SK-N-SH (cell line): ENCODE measurements around the gene EWSR1. TPM values are rescaled to one million over a fixed set of nuclear protein-coding genes. Genes with fewer than 3 reads are reported as not detected.
A peak's percentile ranks its signal among the peaks of the same experiment; 100 is the strongest.

Experiments used
- CTCF ChIA-PET: fragments of 300-600, 350-600 bp; formaldehyde crosslinking; extraction: SDS; loops from one replicate; lab custom pipeline; 2021; lab: Yijun Ruan, JAX
- POLR2A ChIA-PET: fragments of 350-600 bp; sonication (Branson Sonifier 250); formaldehyde crosslinking; extraction: SDS; loops from one replicate; lab custom pipeline; 2020; ENCODE audit warnings: antibody characterized with exemption, inconsistent platforms; lab: Yijun Ruan, JAX
- DNase-seq: peaks from one replicate; pipeline ENCODE4 v3.0.0; 2012
- H2AFZ ChIP-seq: fragments of 200-600 bp; sonication (generic); 2 replicates; pipeline ENCODE4 v1.8.1; 2016; ENCODE audit warnings: antibody characterized with exemption, mild to moderate bottlenecking, low read depth
- H3F3A ChIP-seq: fragments of 200-600 bp; sonication (generic); replicated peaks from 2 replicates; pipeline ENCODE3; 2016; ENCODE audit warnings: antibody characterized with exemption, mild to moderate bottlenecking; ENCODE audit not compliant: insufficient read depth
- H3K27ac ChIP-seq, 2 experiments: fragments of 200-500 bp in 1 of 2; fragments of 200-600 bp in 1 of 2; sonication (Bioruptor generic) in 1 of 2; sonication (generic), shearing (Covaris generic) in 1 of 2; 2 replicates each; pipeline versions ENCODE4 v1.5.1 to v1.6.1; 2014 to 2016; ENCODE audit warnings: low read depth in 2 of 2, inconsistent platforms in 1 of 2, low read length in 1 of 2, mild to moderate bottlenecking in 1 of 2, mixed read lengths in 1 of 2
- H3K27me3 ChIP-seq: fragments of 200-600 bp; sonication (generic), shearing (Covaris generic); 2 replicates; pipeline ENCODE4 v1.6.1; 2016; ENCODE audit warnings: mixed run types; ENCODE audit not compliant: insufficient read depth
- H3K36me3 ChIP-seq, 2 experiments: fragments of 200-500 bp in 1 of 2; fragments of 200-600 bp in 1 of 2; sonication (Bioruptor generic) in 1 of 2; sonication (generic) in 1 of 2; replicated peaks in 1 of 2; 2 replicates each; pipeline versions ENCODE3 to v1.5.1; 2014 to 2016; ENCODE audit warnings: low read length in 1 of 2, mild to moderate bottlenecking in 1 of 2; ENCODE audit not compliant: insufficient read depth in 2 of 2, control insufficient read depth in 1 of 2
- H3K4me1 ChIP-seq, 2 experiments: fragments of 200-500 bp in 1 of 2; fragments of 200-600 bp in 1 of 2; sonication (Bioruptor generic) in 1 of 2; sonication (generic), shearing (Covaris generic) in 1 of 2; 2 replicates each; pipeline versions ENCODE4 v1.5.1 to v1.6.1; 2014 to 2016; ENCODE audit warnings: low read depth in 1 of 2, low read length in 1 of 2, mixed run types in 1 of 2; ENCODE audit not compliant: insufficient read depth in 2 of 2, control insufficient read depth in 1 of 2
- H3K4me2 ChIP-seq: fragments of 200-600 bp; sonication (generic), shearing (Covaris generic); 2 replicates; pipeline ENCODE4 v1.6.1; 2017; ENCODE audit warnings: mixed run types
- H3K4me3 ChIP-seq, 2 experiments: fragments of 200-500 bp in 1 of 2; fragments of 200-600 bp in 1 of 2; sonication (Bioruptor generic) in 1 of 2; sonication (generic), shearing (Covaris generic) in 1 of 2; 2 replicates each; pipeline versions ENCODE4 v1.5.1 to v1.8.1; 2014 to 2016; ENCODE audit warnings: low read depth in 2 of 2, inconsistent platforms in 1 of 2, low read length in 1 of 2, mild to moderate bottlenecking in 1 of 2, mixed read lengths in 1 of 2, moderate library complexity in 1 of 2
- H3K79me2 ChIP-seq: fragments of 200-600 bp; sonication (generic); 2 replicates; pipeline ENCODE4 v1.8.1; 2017; ENCODE audit warnings: mild to moderate bottlenecking; ENCODE audit not compliant: insufficient read depth
- H3K9ac ChIP-seq: fragments of 200-600 bp; sonication (generic); 2 replicates; pipeline ENCODE4 v1.6.1; 2017; ENCODE audit warnings: mixed run types
- H3K9me2 ChIP-seq: fragments of 200-600 bp; sonication (generic); 2 replicates; pipeline ENCODE4 v1.6.1; 2017; ENCODE audit warnings: mixed run types
- H3K9me3 ChIP-seq: fragments of 200-600 bp; sonication (generic); 2 replicates; pipeline ENCODE4 v1.6.1; 2017; ENCODE audit warnings: mixed run types, mild to moderate bottlenecking, moderate library complexity
- H4K20me1 ChIP-seq: fragments of 200-600 bp; sonication (generic); 2 replicates; pipeline ENCODE4 v1.6.1; 2017; ENCODE audit warnings: mild to moderate bottlenecking, mixed run types; ENCODE audit not compliant: insufficient read depth
- FOSL2 ChIP-seq: IDR thresholded peaks from 2 replicates; pipeline ENCODE4 v1.4.0; 2012; ENCODE audit warnings: low read depth, mild to moderate bottlenecking, moderate library complexity, borderline replicate concordance
- FOXJ3 ChIP-seq: sonication (generic); formaldehyde crosslinking; IDR thresholded peaks from 2 replicates; pipeline ENCODE4 v1.5.1; 2020; ENCODE audit warnings: mild to moderate bottlenecking, missing genetic modification reagents
- MEF2A ChIP-seq: IDR thresholded peaks from 2 replicates; pipeline ENCODE4 v1.4.0; 2012; ENCODE audit warnings: low read depth, borderline replicate concordance
- RAD21 ChIP-seq: IDR thresholded peaks from 2 replicates; pipeline ENCODE4 v1.6.1; 2012; ENCODE audit warnings: mild to moderate bottlenecking, low read length
- RCOR1 ChIP-seq: fragments of 150-350 bp; IDR thresholded peaks from 2 replicates; pipeline ENCODE4 v1.6.1; 2017; ENCODE audit warnings: antibody characterized with exemption, low read length
- RFX5 ChIP-seq: IDR thresholded peaks from 2 replicates; pipeline ENCODE4 v1.6.1; 2012; ENCODE audit warnings: mild to moderate bottlenecking, improper control_type of control experiment, low read length
- RXRA ChIP-seq: IDR thresholded peaks from 2 replicates; pipeline ENCODE4 v1.4.0; 2012; ENCODE audit warnings: low read depth, mild to moderate bottlenecking, borderline replicate concordance
- SIN3A ChIP-seq: IDR thresholded peaks from 2 replicates; pipeline ENCODE4 v1.6.1; 2012; ENCODE audit warnings: low read depth, mild to moderate bottlenecking, low read length, moderate library complexity, borderline replicate concordance
- USF1 ChIP-seq: IDR thresholded peaks from 2 replicates; pipeline ENCODE4 v1.4.0; 2012; ENCODE audit warnings: low read depth, borderline replicate concordance
- USF2 ChIP-seq: fragments of 150-350 bp; IDR thresholded peaks from 2 replicates; pipeline ENCODE4 v1.6.1; 2017; ENCODE audit warnings: antibody characterized with exemption, low read length, low read depth, borderline replicate concordance
- WGBS: methylation state at CpG from one replicate; pipeline ENCODE4 v1.1.6; 2017; ENCODE audit warnings: low lambda C conversion rate; 5-methylcytosine and 5-hydroxymethylcytosine counted together
- polyA plus RNA-seq, 3 experiments: library from polyadenylated mRNA; depleted of rRNA; stranded (reverse); fragments of >200 nt; gene quantifications; 2 replicates each; pipeline ENCODE4 v1.2.3, GENCODE V29; 2012
- TF ChIP-seq, protein P1 (sequence below): IDR thresholded peaks from 2 replicates; pipeline ENCODE4 v1.4.0; 2012; ENCODE audit warnings: low read depth
- TF ChIP-seq, protein P2 (sequence below): fragments of 200-600 bp; sonication (generic); IDR thresholded peaks from 2 replicates; pipeline ENCODE4 v1.6.1; 2017; ENCODE audit warnings: antibody characterized with exemption, mild to moderate bottlenecking, moderate library complexity
- TF ChIP-seq, protein P3 (sequence below): fragments of 150-350 bp; IDR thresholded peaks from 2 replicates; pipeline ENCODE4 v1.6.1; 2016; ENCODE audit warnings: mild to moderate bottlenecking, low read depth, low read length

The EWSR1 gene
- polyA plus RNA-seq, 1 of the 3 experiments (the other 2 are of a cell fraction), result 173 TPM

DNA sequence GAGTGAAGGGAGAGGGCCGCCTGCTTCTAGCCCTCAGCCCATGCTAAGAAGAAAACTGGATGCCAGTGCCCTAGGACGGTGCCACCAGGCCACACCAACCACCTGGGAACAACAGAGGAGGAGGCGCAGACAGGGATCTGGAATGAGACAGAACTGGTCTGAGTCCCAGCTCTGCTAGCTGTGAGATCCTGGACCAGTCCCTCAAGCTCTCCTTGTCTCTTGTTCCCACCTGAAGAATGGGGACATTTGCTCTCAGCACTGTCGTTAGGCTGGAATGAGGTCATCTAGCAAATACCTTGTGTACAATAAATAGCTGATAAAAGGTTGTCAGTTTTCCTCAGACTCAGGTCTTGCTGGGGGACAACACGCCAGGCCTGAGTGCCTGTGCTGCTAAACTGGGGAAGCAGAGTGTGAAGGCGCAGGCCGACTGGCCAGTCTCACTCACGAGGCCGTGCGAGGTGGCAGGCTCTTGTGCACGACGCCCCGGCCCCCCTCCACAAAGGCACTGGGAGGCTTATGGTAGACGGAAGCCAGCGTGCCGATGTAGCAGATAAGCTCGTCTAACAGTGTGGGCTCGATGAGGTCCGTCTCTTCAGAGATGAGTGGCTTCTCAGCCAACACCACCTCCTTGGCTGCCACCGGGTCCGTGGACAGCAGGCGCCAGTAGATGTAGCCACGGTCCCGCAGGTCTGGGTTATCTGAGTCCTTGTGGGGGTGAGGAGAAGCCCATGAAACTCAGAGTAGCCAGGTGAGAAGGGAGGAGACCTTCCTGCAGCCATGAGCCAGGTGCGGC, 73.2 kb downstream of the EWSR1 start (continued):
- no peak for TF ChIP-seq USF2
- TF ChIP-seq FOSL2, result no peak
- TF ChIP-seq SIN3A, result no peak
- TF ChIP-seq, all 33 proteins: peak for 0

DNA sequence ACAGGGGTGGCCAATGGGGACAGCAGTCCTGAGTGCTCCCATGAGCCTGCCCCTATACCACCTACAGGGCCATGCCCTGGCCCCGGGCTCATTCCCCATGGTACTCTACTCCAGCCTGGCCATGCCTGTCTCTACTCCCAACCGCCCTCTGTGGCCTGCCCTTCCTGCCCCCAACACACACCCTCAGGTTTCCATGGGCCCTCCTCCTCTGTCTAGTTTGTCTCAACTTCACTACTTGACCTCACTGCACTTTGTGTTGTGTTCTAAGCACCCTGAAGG, 73.7 kb downstream of the EWSR1 start:
- DNase-seq, result no peak
- Histone ChIP-seq H3K9me2 (no peaks in the 10 kb centered on the region), H3K79me2 (no peaks in the 10 kb centered on the region), H3K4me2 (no peak overlapping the region), H3K4me3 (no peak overlapping the region), H3K27ac (peak overlapping the region in 1 of 2 experiments; percentile 95; a peak in 1 of 4 replicates), H3K9ac (no peak overlapping the region), H3F3A (peaks cover 26% of the 10 kb centered on the region), H3K4me1 (peaks cover 20 to 50% of the 10 kb centered on the region in 2 experiments), H2AFZ (no peak overlapping the region), H4K20me1 (no peaks in the 10 kb centered on the region), H3K9me3 (no peaks in the 10 kb centered on the region), H3K36me3 (peaks cover 18 to 60% of the 10 kb centered on the region in 2 experiments), H3K27me3 (no peaks in the 10 kb centered on the region)
- ChIA-PET CTCF (interaction anchor here (0.8 to 1.7 kb wide), 6 partner anchors 12 to 96 kb away, joined by 3 to 9 read pairs (median 4); no protein-coding TSS in a partner anchor), POLR2A (no interaction called here)
- 100% methylated on average over 1 of the region's 2 CpGs for WGBS
- TF ChIP-seq RAD21, result no peak
- no peak for TF ChIP-seq MEF2A
- TF ChIP-seq USF1, result no peak
- TF ChIP-seq RXRA, result no peak
- no peak for TF ChIP-seq FOXJ3 (CRISPR knock-in tag)
- TF ChIP-seq, protein P1, sequence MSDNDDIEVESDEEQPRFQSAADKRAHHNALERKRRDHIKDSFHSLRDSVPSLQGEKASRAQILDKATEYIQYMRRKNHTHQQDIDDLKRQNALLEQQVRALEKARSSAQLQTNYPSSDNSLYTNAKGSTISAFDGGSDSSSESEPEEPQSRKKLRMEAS, result no peak
- TF ChIP-seq RCOR1, result no peak
- TF ChIP-seq, protein P2, sequence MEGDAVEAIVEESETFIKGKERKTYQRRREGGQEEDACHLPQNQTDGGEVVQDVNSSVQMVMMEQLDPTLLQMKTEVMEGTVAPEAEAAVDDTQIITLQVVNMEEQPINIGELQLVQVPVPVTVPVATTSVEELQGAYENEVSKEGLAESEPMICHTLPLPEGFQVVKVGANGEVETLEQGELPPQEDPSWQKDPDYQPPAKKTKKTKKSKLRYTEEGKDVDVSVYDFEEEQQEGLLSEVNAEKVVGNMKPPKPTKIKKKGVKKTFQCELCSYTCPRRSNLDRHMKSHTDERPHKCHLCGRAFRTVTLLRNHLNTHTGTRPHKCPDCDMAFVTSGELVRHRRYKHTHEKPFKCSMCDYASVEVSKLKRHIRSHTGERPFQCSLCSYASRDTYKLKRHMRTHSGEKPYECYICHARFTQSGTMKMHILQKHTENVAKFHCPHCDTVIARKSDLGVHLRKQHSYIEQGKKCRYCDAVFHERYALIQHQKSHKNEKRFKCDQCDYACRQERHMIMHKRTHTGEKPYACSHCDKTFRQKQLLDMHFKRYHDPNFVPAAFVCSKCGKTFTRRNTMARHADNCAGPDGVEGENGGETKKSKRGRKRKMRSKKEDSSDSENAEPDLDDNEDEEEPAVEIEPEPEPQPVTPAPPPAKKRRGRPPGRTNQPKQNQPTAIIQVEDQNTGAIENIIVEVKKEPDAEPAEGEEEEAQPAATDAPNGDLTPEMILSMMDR, result no peak
- TF ChIP-seq, protein P3, sequence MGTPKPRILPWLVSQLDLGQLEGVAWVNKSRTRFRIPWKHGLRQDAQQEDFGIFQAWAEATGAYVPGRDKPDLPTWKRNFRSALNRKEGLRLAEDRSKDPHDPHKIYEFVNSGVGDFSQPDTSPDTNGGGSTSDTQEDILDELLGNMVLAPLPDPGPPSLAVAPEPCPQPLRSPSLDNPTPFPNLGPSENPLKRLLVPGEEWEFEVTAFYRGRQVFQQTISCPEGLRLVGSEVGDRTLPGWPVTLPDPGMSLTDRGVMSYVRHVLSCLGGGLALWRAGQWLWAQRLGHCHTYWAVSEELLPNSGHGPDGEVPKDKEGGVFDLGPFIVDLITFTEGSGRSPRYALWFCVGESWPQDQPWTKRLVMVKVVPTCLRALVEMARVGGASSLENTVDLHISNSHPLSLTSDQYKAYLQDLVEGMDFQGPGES, result no peak
- TF ChIP-seq RFX5, result no peak
